Panc1 (cell line): ENCODE data around the gene CEACAM18. TPM values are rescaled to one million over a fixed set of nuclear protein-coding genes. Genes with fewer than 3 reads are reported as not detected.

ENCODE experiments used
- ATAC-seq: fragments of 200-7000 bp; cut with Tn5 transposase; 2 replicates; pipeline ENCODE4 v1.9.1; 2020; ENCODE audit warnings: mild to moderate bottlenecking, moderate library complexity
- BruUV-seq: library from RNA; stranded (reverse); fragments of 400-500 nt; replicated peaks from 2 replicates; lab custom pipeline; 2021; lab: Mats Ljungman, UMichigan
- CTCF ChIA-PET: fragments of 300-600 bp; sonication (Branson Sonifier 250); formaldehyde crosslinking; loops from one replicate; lab custom pipeline; 2022; ENCODE audit warnings: antibody characterized with exemption; lab: Charles Lee
- POLR2A ChIA-PET: fragments of 300-600 bp; sonication (Branson Sonifier 250); formaldehyde crosslinking; loops from one replicate; lab custom pipeline; 2022; ENCODE audit warnings: antibody characterized with exemption; lab: Charles Lee
- DNase-seq: peaks from one replicate; pipeline ENCODE4 v3.0.0-alpha.2; 2010; ENCODE audit warnings: low read depth, low spot score
- H3K27ac ChIP-seq: 2 replicates; pipeline ENCODE4 v1.5.1; 2011; ENCODE audit warnings: mild to moderate bottlenecking, low read length, inconsistent platforms
- H3K27me3 ChIP-seq: fragments of 200-500 bp; sonication (Bioruptor generic); 2 replicates; pipeline ENCODE4 v1.6.0; 2014; ENCODE audit warnings: low read length, inconsistent platforms; ENCODE audit not compliant: control insufficient read depth, insufficient read depth
- H3K36me3 ChIP-seq: fragments of 200-500 bp; sonication (Bioruptor generic); 2 replicates; pipeline ENCODE4 v1.5.1; 2014; ENCODE audit warnings: inconsistent platforms, mild to moderate bottlenecking, low read length, moderate library complexity; ENCODE audit not compliant: control insufficient read depth, insufficient read depth
- H3K4me1 ChIP-seq: 2 replicates; pipeline ENCODE4 v1.5.1; 2011; ENCODE audit warnings: inconsistent platforms, mild to moderate bottlenecking, low read length, moderate library complexity; ENCODE audit not compliant: control insufficient read depth, insufficient read depth
- H3K4me3 ChIP-seq, 2 experiments: 2 replicates each; pipeline ENCODE4 v1.5.1; 2011 to 2012; ENCODE audit warnings: low read depth in 2 of 2, low read length in 2 of 2, mild to moderate bottlenecking in 2 of 2, inconsistent platforms in 1 of 2, moderate library complexity in 1 of 2
- H3K9me3 ChIP-seq: fragments of 200-500 bp; sonication (Bioruptor generic); 2 replicates; pipeline ENCODE4 v1.5.1; 2014; ENCODE audit warnings: low read depth, mild to moderate bottlenecking, inconsistent platforms, low read length, moderate library complexity; ENCODE audit not compliant: control insufficient read depth, insufficient read depth
- POLR2AphosphoS5 ChIP-seq: IDR thresholded peaks from 2 replicates; pipeline ENCODE4 v1.6.1; 2012; ENCODE audit warnings: mild to moderate bottlenecking, low read depth, low read length, moderate library complexity
- SIN3A ChIP-seq: IDR thresholded peaks from 2 replicates; pipeline ENCODE4 v1.6.1; 2012; ENCODE audit warnings: low read depth, mild to moderate bottlenecking, low read length, moderate library complexity, borderline replicate concordance; ENCODE audit not compliant: insufficient read depth
- TCF7L2 ChIP-seq: IDR thresholded peaks from 2 replicates; pipeline ENCODE4 v1.6.1; 2011; ENCODE audit warnings: mild to moderate bottlenecking, low read depth, low read length, inconsistent platforms
- in situ Hi-C: cut with HindIII; loops from 2 replicates; pipeline ENCODE4 v1.10.0; 2016; ENCODE audit warnings: low sequenced_read_pairs, low pct_unique_long_range_greater_than_20kb
- intact Hi-C: fragments of 100-400 bp; cut with micrococcal nuclease; formaldehyde crosslinking; loops from one replicate; pipeline ENCODE4 v1.10.0; 2022; ENCODE audit not compliant: unreplicated experiment
- total RNA-seq: library from RNA; stranded (reverse); gene quantifications from one replicate; pipeline ENCODE4 v1.2.1, GENCODE V29; 2021; ENCODE audit not compliant: unreplicated experiment
- TF ChIP-seq, protein P1 (sequence below): fragments of 450-650 bp; IDR thresholded peaks from 2 replicates; pipeline ENCODE4 v1.5.1; 2017; ENCODE audit warnings: mild to moderate bottlenecking
- TF ChIP-seq, protein P2 (sequence below), 2 experiments: IDR thresholded peaks; 2 replicates each; pipeline ENCODE4 v1.6.1; 2011 to 2012; ENCODE audit warnings: low read depth in 2 of 2, control low read depth in 1 of 2, low read length in 1 of 2, mild to moderate bottlenecking in 1 of 2, moderate library complexity in 1 of 2; ENCODE audit not compliant: insufficient read depth in 1 of 2

CEACAM18 gene
- total RNA-seq, 1 experiment from 2014 or later, result not detected

- H3K36me3 ChIP-seq, result no peaks in the 10 kb centered on the region
- ChIA-PET POLR2A (no interaction called here), CTCF (no interaction called here)
- H3K4me3 ChIP-seq, result no peak overlapping the region
- no peak for TF ChIP-seq TCF7L2
- TF ChIP-seq, protein P1, sequence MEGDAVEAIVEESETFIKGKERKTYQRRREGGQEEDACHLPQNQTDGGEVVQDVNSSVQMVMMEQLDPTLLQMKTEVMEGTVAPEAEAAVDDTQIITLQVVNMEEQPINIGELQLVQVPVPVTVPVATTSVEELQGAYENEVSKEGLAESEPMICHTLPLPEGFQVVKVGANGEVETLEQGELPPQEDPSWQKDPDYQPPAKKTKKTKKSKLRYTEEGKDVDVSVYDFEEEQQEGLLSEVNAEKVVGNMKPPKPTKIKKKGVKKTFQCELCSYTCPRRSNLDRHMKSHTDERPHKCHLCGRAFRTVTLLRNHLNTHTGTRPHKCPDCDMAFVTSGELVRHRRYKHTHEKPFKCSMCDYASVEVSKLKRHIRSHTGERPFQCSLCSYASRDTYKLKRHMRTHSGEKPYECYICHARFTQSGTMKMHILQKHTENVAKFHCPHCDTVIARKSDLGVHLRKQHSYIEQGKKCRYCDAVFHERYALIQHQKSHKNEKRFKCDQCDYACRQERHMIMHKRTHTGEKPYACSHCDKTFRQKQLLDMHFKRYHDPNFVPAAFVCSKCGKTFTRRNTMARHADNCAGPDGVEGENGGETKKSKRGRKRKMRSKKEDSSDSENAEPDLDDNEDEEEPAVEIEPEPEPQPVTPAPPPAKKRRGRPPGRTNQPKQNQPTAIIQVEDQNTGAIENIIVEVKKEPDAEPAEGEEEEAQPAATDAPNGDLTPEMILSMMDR, result no peak
- no peak for TF ChIP-seq SIN3A
- TF ChIP-seq POLR2AphosphoS5, result no peak
- TF ChIP-seq, protein P2, sequence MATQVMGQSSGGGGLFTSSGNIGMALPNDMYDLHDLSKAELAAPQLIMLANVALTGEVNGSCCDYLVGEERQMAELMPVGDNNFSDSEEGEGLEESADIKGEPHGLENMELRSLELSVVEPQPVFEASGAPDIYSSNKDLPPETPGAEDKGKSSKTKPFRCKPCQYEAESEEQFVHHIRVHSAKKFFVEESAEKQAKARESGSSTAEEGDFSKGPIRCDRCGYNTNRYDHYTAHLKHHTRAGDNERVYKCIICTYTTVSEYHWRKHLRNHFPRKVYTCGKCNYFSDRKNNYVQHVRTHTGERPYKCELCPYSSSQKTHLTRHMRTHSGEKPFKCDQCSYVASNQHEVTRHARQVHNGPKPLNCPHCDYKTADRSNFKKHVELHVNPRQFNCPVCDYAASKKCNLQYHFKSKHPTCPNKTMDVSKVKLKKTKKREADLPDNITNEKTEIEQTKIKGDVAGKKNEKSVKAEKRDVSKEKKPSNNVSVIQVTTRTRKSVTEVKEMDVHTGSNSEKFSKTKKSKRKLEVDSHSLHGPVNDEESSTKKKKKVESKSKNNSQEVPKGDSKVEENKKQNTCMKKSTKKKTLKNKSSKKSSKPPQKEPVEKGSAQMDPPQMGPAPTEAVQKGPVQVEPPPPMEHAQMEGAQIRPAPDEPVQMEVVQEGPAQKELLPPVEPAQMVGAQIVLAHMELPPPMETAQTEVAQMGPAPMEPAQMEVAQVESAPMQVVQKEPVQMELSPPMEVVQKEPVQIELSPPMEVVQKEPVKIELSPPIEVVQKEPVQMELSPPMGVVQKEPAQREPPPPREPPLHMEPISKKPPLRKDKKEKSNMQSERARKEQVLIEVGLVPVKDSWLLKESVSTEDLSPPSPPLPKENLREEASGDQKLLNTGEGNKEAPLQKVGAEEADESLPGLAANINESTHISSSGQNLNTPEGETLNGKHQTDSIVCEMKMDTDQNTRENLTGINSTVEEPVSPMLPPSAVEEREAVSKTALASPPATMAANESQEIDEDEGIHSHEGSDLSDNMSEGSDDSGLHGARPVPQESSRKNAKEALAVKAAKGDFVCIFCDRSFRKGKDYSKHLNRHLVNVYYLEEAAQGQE (IDR thresholded peaks at IDR 0.05; ENCODE audit: insufficient read depth in 1 of 2, low read depth in 2 of 2, low read length in 1 of 2), result no peak
- no peak overlapping the region for H3K27ac ChIP-seq
- intact Hi-C loops (no loop called here), in situ Hi-C loops (no loop called here)
- DNase-seq (no peak), ATAC-seq (no peak)
- H3K9me3 ChIP-seq, result no peaks in the 10 kb centered on the region
- no TSS peak for BruUV-seq
- H3K27me3 ChIP-seq, result no peaks in the 10 kb centered on the region; the same call in 1 of the 2 replicates
- no peaks in the 10 kb centered on the region for H3K4me1 ChIP-seq
These were observed 10.2 kb downstream of the CEACAM18 start for GRCh38 chr19:51488491-51488890.

DNA sequence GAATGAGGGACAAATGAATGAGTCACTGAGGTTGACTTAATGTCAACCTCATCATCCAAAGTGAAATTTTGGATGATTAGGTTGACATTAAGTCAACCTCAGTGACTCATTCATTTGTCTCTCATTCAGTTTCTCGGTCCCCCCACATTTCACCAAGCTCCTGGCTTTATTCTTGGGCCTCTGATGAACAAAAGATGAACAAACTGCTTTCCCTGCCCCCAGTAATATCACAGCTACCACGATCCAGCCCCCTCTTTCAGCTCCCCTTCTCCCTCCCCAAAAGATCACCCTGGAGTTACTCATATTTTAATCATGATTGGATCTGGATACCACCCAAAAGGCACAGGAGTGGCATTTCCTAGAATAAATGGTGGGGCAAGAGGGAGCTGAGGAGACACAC is 10.8 kb downstream of the CEACAM18 start:
- Histone ChIP-seq H3K27ac (no peak overlapping the region), H3K4me3 (no peak overlapping the region), H3K36me3 (no peaks in the 10 kb centered on the region), H3K9me3 (no peaks in the 10 kb centered on the region), H3K27me3 (peaks cover 3% of the 10 kb centered on the region; the same call in 1 of the 2 replicates), H3K4me1 (no peaks in the 10 kb centered on the region)
- ATAC-seq (no peak), DNase-seq (no peak)
- TF ChIP-seq, protein P2 (IDR thresholded peaks at IDR 0.05; ENCODE audit: insufficient read depth in 1 of 2, low read depth in 2 of 2, low read length in 1 of 2), result no peak
- TF ChIP-seq, protein P1, result no peak
- TF ChIP-seq POLR2AphosphoS5 (no peak), SIN3A (no peak), TCF7L2 (no peak)
- POLR2A ChIA-PET, result no interaction called here
- intact Hi-C loops, result no loop called here
- BruUV-seq, result no TSS peak
- in situ Hi-C loops, result no loop called here
- CTCF ChIA-PET, result no interaction called here
